Measurements from ENCODE around the gene LRIT1.

Gene LRIT1

DNA sequence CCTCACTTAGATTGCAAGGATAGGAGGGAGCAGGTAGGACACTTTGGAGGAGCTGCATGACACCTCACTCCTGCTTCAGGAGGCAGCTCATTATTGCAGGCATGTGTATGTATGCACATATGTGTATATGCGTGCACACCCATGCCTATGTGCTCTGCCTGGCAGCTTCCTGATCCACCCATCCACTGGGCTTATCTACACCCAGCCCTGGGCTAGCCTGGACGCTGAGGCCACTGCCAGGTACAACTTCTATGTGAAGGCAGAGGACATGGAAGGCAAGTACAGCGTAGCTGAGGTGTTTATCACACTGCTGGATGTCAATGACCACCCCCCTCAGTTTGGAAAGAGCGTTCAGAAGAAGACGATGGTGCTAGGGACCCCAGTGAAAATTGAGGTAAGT, 29.3 kb downstream of the LRIT1 start:
- no peak for DNase-seq

DNA sequence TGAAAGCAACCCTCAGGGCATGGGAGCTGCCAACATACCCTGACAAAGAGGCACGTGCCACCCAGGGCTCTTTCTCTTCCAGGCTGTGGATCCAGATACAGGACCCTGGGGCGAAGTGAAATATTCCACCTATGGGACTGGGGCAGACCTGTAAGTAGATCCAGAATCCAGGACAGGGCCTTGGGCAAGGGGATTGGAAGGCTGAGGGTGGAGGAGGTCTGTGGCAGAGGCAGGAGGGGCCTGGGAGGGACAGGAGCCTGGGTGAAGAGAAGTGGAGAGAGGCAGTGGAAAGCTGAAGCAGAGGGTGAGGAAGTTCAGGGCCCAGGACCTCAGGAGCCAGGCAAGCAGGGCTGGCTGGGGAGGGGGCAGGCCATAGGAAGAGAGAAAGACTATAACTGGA, 29.8 kb downstream of the LRIT1 start:
- no peak for DNase-seq

DNA sequence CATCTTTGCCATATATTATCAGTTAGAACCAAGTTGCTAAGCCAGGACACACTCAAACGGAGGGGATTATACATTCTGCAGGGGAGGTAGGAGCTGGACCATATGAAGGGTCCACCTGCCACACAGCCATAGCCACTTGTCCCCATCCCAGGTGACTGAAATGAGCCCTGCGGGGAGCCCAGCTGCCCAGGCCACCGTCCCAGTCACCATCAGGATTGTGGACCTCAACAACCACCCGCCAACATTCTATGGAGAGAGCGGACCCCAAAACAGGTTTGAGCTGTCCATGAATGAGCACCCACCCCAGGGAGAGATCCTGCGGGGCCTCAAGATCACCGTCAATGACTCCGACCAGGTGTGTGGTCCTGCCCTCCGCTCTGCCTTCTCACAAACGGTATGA, 33.3 kb downstream of the LRIT1 start:
- no peak for DNase-seq

DNA sequence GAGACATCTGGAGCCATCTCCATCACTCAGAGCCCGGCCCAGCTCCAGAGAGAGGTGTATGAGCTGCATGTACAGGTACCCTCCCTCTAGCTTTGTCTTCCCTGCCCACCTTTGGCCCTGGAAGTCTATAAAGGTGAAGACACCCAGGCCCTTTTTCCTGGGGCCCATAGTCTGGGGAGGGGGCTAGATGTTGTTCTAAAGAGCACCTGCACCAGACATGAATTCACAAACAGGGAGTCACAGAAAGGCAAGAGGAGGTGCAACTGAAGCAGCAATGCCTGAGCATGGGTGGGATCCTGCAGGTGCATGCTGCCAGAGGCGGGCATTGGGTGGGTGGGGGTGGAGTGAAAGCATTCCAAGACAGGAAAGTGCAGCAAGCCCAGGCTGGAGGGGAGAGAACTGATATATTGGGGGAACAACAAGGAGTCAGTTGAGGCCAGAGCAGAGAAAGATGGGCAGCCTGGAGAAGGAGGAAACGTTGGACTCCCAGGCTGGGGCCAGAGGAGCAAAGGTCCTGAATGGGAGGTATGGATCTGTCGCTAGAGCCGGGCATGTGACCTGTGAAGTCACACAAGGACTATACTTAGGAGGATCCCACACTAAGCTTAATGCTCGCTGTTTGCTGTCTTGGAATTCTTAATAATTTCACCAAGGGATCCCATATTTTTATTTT, 35.4 kb downstream of the LRIT1 start:
- no peak for DNase-seq

DNA sequence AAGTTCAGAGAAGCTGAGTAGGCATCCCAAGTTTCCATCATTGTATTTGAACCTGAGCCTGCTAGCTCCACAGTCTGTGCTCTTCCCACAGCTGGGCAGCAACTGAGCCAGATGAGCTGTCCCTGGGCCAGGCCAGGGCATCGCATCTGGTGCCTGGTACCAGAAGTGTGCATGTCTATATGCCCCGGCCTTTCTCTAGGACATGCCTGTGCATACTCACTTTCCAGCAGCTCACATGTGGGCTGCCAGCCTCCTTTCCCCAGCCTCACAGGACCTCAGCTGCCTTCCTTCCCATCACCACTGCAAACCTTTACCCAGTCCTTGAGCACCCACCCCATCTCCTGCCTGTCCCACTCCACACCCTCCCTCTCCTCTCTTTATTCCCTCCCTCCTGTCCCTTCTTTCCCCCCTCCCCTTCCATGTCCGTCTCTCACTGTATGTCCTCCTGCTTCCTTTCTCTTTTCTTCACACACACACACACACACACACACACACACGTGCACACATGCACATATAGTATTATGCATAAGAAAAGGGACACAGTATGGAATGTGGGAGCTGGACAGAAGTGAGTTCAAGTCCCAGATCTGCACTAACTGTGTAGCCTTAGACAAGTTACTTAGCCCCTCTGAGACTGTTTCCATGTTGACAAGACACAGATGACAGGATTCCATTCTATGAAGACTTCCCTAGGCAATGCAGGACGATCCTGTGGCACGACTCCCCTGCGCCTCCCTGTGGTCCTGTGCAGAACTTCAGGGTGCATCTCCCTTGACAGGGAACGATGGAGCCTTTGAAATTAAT, 36.1 kb downstream of the LRIT1 start:
- DNase-seq: no peak

DNA sequence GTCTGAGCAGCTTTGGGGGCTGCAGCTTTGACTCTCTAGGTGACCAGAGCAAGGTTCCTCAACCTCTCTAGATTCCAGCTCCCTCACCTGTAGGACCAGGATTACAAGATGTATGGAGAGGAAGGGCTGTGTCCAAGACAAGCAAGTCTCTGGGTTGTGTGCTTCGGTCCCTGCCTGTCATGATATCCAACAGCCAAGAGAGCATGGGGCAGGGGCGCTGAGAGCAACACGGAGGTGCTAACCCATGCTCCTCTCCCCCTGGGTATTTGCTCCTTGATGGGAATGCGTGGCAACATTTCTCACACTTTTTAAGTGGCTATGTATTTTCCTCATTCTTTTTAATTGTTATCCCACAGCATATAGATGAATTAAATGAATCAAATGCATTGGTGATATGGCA, 36.7 kb downstream of the LRIT1 start:
- no peak for DNase-seq

DNA sequence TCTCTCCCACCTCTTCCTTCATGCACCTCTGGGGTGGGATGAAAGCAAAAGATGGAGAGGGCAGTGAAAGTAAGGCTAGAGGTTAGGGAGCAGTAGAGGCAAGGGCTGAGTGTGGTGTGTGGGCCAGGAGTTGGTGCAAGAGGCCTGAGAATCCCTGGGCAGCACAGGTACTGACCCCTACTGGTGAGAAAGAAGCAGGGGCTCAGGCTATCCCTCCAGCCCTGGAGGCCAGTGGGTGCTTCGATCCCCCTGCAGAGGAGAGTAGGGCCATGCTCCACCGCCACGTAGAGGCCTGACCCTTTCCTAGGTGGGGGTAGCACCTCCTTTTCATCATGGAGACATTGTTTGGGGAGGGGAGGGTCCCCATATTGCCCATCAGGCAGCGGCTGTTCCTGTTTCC, 37.2 kb downstream of the LRIT1 start:
- no peak for DNase-seq

DNA sequence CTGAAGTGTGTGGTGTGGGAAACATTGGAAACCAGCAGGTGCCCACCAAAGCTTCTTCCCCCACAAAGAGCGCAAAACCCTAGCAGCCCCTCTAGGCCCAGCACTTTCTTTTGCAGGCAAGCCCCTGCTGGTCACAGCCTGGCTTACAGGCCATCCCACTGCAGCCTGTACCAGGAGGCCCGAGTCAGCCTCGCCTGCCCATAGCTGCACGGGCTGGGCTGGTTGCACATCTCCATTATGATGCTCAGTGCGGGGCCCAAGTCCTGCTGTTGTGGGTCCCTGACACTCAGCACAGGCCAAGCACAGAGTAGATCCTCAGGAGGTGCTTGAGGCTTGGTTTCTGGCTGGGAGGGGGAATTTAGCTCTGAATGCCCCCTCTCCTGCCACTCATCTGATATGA, 39.0 kb downstream of the LRIT1 start:
- no peak for DNase-seq

DNA sequence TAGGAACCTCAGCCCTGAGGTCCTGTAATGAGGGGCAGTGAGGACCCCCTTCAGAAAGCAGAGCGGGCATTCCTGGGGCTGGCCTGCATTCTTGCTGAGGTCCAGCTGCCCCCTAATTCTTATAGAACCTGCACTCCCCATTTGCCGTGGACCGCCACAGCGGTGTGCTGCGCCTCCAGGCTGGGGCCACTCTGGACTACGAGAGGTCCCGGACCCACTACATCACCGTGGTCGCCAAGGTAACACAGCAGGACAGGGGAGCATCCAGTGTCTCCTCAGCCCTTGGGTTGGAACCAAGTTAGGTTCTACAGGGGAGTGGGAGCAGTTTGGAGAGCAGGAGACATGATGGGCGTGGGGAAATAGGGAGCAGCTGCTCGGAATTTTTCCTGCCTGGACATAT, 39.7 kb downstream of the LRIT1 start:
- no peak for DNase-seq

DNA sequence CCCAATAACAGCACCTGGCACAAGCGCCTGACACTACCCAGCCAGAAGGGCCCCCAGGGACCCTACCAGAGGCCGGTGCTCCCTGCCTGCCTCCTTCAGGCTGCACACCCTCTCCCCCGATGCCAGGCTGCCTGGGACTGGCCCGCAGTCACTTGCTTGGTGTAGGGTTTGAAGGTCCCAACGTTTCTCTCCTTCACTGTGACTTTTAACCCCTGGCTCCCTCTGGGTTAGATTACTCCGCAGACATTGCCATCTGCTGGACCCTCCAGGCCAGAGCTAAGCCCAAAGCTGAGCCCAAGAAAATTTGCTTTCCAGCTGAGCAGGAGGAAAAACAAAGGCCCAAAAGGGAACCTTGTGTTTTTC, 40.1 kb downstream of the LRIT1 start:
- DNase-seq: no peak

DNA sequence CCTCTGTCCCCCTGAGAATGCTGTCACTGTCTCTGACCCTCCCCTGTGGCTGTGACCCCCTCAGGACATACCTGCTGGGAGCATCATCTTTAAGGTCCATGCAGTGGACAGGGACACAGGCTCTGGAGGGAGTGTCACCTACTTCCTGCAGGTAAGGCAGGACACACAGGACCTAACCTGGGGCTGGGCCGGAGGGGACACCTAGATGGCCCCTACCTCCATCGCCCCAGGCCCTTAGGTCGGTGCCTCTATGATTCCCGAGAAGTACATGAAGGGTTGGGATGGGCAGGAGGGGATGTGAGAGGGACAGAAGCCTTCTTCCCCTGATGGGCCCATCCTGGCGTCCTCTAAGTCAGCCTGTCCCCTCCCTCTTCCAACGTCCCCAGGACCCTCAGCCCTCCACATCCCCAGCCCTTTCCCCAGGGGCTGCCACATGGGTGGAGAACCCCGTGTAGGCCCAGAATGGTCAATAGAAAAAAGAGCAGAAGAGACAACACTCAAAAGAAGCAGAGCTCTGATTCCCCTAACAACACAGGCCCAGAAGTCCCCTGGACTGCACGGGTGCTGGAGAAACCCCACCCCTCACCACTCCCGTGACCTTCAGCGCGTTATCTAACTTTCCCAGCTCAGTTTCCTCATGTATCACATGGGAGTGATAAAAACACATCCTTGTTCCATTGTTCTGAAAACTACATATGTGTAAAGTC, 40.7 kb downstream of the LRIT1 start:
- no peak for DNase-seq

DNA sequence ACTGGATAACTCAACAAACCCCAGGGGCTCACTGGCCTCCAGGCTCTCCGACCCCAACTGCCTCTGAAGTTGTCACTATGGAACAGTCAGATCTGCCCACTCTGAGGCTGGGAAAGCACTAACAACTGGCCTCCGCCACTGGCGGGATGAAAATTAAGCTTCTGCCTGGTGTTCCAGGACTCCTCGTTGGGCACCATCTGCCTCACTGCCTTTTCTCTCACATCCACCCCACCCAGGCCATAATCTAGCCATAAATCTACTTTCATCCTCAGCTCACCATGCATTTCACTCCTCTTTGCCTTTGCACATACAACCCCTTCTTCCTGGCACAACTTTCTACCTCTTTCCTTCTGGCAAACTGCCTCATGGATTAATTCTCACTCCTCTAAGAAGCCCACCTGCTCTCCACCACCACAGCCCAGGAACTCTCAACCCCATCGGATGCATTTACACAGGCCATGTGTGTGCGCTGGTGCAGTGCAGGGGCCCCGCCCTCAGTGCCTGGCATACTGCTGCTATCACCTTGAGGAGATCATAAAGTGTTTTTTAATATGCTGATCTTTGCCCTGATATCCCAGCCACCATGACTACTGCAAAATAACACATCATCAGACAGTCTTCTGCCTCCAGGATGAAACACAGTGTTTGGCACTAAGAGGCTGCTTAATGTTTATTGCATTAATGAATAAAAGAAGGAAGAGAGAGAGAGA, 43.0 kb downstream of the LRIT1 start:
- no peak for DNase-seq

DNA sequence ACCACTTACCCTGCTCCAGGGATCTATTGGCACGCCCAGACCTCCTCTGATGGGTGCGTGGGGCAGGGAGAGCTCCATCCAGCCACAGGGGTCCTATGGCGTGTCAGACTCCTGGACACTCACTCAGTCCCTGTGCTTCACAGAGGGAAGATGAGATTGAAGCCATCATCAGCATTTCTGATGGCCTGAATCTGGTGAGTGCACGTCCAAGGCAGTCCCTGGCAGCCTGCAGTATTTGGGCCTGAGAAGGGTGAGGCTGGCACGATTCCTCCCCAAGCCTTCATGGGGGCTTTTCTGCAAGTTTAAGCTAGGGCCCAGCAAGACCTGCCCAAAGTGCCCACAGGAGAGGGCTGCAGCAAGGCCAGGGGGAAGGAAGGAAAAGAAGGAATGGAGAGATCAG, 43.7 kb downstream of the LRIT1 start:
- DNase-seq: no peak

DNA sequence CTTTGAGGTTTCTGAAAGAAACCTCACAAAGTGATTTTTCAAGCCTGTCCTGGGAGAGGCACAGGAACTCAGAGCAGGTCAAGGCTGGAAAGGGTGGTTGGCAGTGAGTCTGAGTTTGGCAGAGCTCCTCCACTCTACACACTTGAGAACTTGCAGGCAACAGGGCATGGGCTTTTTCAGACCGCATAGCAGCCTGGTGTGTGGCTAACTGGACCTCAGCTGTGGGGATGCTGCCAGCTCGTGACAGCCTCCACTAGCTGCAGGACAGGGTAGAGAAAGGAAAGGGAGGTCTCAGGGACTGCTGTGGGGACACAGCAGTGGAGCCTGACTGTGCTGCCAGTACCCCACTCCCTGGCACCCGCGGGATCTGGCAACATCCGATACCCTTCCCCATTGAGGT, 44.4 kb downstream of the LRIT1 start:
- DNase-seq: no peak

DNA sequence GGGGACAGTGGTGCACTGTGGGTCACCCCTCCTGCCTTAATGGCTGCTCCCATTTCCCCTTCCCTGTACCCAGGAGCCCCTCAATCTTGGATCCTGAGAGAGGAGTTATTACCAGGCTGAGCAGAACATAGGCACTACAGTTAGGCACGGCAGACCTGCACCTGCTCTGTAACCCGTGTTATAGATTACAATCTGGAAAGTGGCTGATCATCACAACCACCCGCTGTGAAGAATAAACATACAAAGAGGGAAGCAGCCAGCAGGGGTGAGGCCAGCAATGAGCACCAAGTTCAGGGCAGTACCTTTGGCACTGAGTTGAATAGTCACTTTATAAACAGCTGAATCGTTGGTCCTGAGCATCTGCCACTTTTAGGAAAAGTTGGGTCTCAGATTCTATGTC, 45.3 kb downstream of the LRIT1 start:
- no peak for DNase-seq

DNA sequence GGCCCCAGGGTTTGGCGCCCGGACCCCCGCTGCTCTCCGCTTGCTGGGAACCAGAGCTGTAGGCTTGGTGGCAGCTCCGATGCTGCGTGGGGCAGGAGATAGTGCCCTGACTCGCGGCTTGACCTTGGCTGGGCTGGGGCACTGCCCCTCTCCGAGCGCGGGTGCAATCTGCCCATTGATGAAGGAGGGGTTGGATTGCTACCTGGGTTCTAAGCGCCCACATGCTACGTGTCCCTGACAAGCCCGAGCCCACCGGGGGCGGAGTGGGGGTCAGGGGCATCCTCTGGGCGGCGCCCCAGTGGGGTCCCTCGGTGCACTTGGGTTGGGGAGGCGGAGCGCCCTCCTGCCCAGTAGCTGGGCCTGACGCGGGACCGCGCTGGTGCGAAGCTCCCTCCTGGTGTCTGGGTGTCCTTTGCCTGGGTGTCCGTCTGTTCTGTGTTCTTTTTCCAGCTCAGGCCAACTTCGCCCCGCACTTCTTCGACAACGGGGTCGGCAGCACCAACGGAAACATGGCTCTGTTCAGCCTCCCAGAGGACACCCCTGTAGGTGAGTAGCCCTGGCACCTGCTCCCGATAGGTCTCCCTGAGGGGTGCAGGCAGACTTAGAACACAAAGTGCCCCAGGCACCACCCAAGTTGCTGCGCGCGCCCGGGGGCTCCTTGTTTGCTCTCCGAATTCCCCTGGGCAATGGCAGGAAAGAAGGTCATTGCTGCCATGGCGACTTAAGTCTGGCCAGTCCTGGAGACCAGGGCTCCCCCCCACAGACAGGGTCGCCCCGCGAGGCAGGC, 46.1 kb downstream of the LRIT1 start:
- DNase-seq: no peak

DNA sequence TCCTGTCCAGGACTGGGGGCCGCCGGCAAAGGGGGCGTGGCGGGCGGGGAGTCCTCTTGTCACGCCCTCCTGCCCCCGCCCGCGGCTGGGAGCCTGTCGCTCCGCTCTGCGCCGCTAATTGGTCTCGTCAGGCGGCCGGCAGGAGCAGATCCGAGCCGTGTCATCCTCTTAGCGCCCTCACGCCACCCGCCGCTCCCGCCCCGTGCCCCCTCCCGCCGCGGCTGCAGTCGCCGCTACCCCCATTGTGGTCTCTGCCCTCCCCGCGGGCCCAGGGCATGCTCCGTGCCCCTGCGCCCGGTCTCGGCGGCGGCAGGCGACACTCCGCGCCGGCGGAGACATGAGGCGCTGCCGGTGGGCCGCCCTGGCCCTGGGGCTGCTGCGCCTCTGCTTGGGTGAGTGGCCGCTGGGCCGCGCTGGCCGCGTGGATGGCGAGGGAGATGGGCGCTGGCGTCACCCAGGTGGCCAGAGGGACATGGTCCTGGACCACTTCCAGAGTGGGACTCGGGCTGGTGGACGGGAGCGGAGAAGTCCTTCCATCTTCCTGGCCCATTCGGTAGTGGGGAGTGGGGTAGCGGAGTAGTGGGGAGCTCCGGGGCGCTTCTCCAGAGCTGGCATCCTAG, 46.8 kb downstream of the LRIT1 start, which contains the start of gene CDHR1:
CDHR1 (plus strand) TSS at position 114 of the 620 bp plus-strand sequence; CDS start at position 338, 224 bp downstream.
- peak; percentile 6 to 24 for DNase-seq

DNA sequence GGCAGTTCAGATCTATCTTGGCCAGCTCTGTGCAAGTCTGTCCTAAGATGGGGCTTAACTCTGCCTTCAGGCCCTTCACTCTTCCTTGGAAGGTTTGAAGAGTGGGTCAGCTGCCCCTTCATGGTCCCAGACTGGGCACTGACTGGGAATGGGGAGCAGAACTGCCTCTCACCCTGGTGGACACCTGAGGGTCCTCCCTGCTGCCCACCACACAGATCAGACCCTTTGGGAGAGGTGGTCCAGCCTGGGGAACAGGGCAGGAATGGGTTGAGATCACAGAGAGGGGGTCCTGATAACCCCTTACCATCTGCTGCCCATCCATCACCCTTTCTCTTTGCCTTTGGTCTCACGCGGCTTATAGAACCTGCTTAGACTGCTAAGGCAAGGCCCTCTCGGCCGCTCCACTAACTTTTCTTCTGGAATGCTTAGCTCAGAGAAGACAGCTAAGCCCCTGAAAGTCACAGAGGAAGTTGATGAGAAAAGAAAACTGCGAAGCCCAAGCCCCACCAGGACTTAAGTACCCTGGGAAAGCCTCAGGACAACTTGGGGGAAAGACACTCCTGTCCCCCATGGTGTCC, 47.4 kb downstream of the LRIT1 start:
- DNase-seq: no peak

DNA sequence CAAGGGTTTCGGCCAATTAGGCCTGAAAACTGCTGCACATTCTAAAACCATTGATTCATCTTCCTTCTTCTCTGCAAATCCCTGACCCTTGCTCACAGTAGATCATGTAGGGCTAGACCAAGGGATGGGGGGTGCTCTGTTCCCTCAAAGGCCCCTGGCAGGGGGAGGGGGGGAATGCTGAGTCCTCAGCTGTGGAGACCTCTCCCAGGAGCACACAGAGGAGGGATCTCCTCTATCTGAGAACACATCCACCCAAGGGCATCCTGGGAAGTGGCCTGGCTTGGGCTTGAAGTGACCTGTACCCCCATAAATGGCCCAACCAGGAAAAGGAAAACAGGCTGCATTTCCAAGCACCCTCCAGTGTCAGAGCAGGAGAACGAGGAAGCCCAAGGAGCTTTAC, 48.0 kb downstream of the LRIT1 start:
- DNase-seq: no peak

DNA sequence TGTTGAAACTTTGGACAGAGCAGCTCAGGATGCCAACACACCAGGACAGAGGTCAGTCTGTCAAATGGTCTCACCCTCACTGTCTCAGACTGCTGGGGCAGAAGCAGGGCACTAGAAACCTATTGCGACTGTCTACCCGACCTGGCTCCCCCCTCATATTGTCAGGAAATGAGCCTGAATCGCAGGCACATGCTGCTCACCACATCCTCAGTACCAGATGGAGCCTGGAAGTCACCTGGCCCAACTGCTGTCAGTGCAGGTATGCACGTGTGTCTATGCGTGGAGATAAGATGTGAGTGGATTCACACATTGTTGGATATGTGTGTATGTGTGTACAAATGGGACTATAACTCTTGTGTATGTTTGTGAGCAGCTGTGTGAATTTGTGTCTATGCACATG, 50.2 kb downstream of the LRIT1 start:
- no peak for DNase-seq

DNA sequence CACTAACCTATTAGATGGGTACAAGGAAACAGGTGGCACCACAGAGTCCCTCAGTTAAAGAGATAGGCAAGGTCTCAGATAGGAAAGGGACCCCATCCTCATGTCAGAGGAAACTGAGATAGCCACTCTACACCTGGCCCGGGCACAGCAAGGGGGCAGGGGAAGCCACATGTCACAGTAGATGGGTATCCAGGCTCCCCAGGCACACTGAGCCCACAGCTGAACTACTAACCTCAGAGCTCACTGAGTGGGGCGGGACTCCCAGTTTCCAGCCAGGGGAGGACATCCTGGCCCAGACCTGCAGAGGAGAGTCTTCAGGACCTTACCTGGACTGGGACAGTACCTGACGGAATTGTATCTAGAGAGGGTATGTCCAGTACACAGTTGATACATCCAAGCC, 50.7 kb downstream of the LRIT1 start:
- DNase-seq: no peak

DNA sequence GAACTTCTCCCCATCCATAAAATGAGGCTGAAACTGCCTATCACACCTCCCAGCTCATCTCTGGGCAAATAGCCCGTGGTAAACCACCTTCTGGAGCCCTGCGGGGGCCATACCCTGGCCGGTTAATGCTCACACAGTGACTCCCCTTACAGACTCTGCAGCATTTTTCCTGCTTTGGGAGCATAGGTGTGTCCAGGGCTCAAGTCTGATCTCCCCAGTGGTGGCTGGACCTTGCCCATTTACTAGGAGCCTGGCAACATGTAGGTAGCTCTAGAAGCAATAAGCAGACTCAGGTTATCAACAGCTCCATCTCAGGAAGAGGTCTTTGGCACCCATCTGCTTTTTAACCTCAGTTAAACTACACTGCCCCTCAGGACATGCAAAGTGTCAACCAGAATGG, 52.5 kb downstream of the LRIT1 start:
- DNase-seq: no peak

Measured in NCI-H1930 (cell line).